Measurements from ENCODE around the gene NUP37.

NUP37 gene

DNA sequence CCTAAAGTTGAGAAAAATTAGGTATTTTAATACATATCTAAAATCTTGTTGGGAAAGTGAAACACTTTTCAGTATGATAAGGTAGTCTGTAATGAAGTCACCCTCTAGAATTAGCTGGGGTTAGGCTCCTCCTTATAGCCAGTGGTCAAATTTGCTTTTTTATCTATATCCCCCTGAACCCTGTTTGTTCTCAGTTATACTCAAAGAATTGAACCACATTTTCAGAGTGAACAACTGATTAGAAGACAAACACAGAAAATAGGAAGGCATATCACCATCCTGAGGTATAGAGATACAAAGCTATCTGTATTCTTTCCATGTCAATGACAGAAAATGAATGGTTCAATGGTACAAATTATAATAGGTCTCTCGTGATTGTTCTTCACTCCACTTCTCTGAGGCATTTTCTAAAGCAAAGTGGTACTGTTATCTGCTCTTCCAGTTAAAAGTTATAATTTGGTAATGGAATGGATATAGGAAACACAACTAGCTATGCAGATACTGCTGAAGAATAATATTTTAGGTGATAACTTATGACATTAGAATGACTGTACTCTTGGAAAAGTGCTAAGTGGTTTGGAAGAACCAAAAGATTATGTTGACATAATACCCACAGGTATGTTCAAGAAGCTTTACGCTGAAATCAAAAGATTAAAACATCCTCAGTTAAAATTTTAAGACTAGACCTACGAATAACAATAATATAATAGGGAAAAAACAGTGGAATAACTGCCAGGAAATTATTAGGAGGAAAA lies 85.7 kb downstream of the NUP37 start:
- peak; percentile 18 for FAIRE-seq

DNA sequence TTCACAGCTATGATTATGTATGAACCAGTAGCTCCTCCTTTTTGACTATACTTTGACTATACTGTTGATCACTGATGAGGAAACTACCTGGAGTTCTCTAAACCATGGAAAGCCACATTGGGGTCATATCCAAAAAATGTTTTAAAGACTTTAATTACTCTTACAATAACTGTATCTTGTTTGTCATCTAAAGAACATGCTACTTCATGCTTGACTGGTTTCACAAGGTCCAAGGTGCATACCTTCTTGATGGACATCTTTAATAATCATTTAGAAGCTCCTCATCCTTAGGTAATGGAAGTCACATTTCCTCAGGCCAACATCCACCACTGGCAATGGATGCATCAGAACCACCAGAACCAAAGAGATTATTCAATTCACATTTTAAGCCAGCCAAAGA lies 88.1 kb downstream of the NUP37 start:
- peak; percentile 11 for FAIRE-seq
- no peak for DNase-seq (ENCODE audit: insufficient read length, low spot score)

More for the DNA sequence above, 85.7 kb downstream of the NUP37 start:
- no peak for DNase-seq (ENCODE audit: insufficient read length, low spot score)

DNA sequence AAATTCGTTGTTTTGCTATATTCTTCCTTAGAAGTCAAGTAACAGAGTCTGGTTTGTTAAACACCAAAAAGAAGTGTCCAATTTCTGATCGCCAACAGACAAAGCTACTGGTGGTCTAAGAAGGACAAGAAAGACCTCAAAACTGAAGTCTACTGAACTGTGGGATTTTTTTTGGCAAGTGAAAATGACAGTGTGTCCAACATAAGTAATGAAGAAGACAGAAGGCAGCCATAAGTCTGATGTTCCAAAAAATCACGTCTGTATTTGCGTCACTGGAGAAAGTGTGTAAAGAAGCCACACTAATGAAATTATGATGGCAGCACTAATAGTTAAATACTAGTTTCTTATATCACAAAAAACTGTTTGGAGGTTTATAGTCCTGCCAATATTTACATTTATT lies 90.8 kb downstream of the NUP37 start:
- FAIRE-seq (no peak), DNase-seq (ENCODE audit: insufficient read length, low spot score) (no peak)

DNA sequence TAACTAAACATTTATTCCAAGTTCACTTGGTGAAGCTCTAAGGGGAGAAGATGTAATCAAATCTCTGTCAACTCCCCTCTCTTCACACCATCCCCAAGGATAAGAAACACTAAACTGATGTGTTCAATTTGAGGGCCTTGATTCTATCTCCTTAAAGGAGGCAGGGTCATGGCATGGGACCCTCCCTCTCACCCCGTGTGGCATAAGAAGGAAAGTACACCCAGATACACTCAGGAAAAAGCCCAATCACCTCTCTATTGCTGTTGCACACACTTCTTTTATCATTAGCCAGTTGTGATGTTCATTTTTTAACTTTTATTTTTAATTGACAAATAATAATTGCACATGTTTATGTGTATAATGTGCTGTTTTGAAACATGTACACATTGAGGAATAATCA lies 93.2 kb downstream of the NUP37 start:
- FAIRE-seq (no peak), DNase-seq (ENCODE audit: insufficient read length, low spot score) (no peak)

DNA sequence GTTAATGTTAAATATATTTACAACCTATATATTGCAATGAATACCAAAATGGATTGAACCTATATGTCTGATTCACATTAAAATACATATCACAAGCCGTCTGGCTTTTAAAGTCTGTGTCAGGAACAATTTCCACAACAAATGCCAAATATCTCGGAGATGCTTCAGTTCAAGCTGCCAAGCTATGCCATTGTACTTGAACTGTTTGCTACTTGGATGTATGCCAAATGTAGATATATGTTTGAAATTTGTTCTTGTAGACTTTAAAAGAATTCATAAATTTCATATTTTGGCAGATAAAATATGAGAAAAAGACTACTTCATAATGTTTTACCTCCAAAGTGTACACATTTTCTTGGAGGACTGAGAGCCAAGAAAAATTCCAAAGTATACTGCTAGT lies 95.1 kb downstream of the NUP37 start:
- no peak for FAIRE-seq
- no peak for DNase-seq (ENCODE audit: insufficient read length, low spot score)

DNA sequence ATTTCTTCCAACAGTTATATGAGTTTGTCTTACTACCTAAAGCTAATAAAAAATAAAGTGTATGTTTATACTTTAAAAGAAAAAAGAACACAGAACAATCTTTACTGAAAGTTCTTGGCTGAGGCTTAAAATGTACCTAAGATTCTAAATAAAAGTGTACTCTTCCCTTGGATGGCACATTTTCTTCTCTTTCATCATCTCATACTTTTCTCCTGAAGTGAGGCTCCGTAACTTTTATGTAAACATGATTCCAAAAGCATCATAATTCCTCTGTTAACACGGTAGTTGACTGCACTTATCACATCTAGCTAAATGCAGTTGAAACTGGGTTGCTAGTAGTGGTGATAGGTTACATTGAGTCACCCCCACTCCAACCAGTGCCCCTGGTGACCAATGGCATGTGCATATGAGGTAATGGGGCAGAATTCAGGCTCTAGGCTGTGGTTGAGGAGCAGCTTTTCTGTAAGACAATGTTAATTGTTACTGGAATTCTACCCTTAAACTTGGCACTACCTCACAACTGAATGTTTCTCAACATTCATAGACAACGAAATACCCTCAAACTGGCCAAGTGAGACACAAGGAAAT lies 96.5 kb downstream of the NUP37 start:
- DNase-seq (ENCODE audit: insufficient read length, low spot score) (no peak), FAIRE-seq (no peak)
